Ishikawa (cell line): ENCODE measurements around the gene SDR42E1.

Source experiments
- CEBPB ChIP-seq: IDR thresholded peaks from 2 replicates; pipeline ENCODE4 v1.6.1; 2012
- EGR1 ChIP-seq: IDR thresholded peaks from 2 replicates; pipeline ENCODE4 v1.6.1; 2012
- EP300 ChIP-seq: IDR thresholded peaks from 2 replicates; pipeline ENCODE4 v1.6.1; 2012; ENCODE audit warnings: borderline replicate concordance
- FOXM1 ChIP-seq: IDR thresholded peaks from 2 replicates; pipeline ENCODE4 v1.6.1; 2012; ENCODE audit warnings: low read depth, borderline replicate concordance
- NFIC ChIP-seq: IDR thresholded peaks from 2 replicates; pipeline ENCODE4 v1.6.1; 2012
- RAD21 ChIP-seq: IDR thresholded peaks from 2 replicates; pipeline ENCODE4 v1.6.1; 2012; ENCODE audit warnings: low read depth
- TAF1 ChIP-seq: IDR thresholded peaks from 2 replicates; pipeline ENCODE4 v1.6.1; 2012; ENCODE audit warnings: low read depth, mild to moderate bottlenecking
- TCF12 ChIP-seq: IDR thresholded peaks from 2 replicates; pipeline ENCODE4 v1.6.1; 2012; ENCODE audit warnings: low read depth
- TEAD4 ChIP-seq: IDR thresholded peaks from 2 replicates; pipeline ENCODE4 v1.6.1; 2012
- YY1 ChIP-seq: IDR thresholded peaks from 2 replicates; pipeline ENCODE4 v1.6.1; 2012; ENCODE audit warnings: low read depth
- ZBTB7A ChIP-seq: IDR thresholded peaks from 2 replicates; pipeline ENCODE4 v1.6.1; 2012; ENCODE audit warnings: low read depth
- TF ChIP-seq, protein P1 (sequence below): IDR thresholded peaks from 2 replicates; pipeline ENCODE4 v1.6.1; 2012; ENCODE audit warnings: low read depth, mild to moderate bottlenecking
- TF ChIP-seq, protein P2 (sequence below): IDR thresholded peaks from 2 replicates; pipeline ENCODE4 v1.6.1; 2012

DNA sequence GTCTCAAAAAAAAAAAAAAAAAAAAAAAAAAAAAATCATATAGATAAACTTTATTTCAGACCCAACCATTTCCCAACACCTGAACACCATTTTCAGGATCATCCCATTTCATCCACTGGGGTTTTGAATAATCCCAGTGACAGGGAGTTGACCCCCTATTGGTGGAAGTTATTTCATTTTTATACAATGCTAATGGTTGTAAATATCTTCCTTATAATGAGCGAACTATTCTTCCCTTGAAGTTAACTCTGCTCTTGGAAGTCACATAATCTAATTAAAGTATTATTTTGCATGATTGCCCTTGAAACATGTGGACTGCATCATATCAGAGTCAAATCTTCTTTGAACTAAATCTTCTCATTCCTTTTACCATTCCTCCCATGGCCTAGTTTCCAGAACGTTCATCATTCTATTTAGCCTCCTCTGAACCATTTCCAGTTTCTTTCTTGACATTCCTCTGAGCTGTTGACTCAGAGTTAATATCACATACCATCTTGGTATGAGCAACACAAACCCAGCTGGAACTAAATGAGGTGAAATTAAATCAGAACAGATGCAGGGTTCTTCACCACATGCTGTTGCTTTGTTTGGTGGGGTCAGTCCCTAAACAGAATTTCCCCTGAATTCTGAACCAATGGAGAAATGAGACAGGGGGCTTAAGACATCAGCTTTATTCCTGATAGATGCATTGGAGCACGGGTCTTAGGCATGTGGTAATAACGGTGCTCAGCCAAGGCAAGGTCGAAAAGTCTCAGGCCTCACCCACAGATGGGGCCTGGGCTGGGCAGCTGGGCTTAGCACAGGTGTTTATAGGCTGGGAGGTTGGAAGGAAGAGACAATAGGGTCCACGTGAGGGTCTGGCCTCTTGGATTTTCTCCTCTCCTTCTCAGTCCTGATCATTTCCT, 32.7 kb upstream of the SDR42E1 start:
- no peak for TF ChIP-seq FOXM1
- TF ChIP-seq YY1 = no peak
- TF ChIP-seq EP300 = no peak
- no peak for TF ChIP-seq TAF1
- no peak for TF ChIP-seq EGR1
- no peak for TF ChIP-seq ZBTB7A
- TF ChIP-seq TCF12 = no peak
- no peak for TF ChIP-seq CEBPB
- no peak for TF ChIP-seq RAD21
- TF ChIP-seq NFIC = no peak
- TF ChIP-seq TEAD4 = no peak
- TF ChIP-seq, protein P1, sequence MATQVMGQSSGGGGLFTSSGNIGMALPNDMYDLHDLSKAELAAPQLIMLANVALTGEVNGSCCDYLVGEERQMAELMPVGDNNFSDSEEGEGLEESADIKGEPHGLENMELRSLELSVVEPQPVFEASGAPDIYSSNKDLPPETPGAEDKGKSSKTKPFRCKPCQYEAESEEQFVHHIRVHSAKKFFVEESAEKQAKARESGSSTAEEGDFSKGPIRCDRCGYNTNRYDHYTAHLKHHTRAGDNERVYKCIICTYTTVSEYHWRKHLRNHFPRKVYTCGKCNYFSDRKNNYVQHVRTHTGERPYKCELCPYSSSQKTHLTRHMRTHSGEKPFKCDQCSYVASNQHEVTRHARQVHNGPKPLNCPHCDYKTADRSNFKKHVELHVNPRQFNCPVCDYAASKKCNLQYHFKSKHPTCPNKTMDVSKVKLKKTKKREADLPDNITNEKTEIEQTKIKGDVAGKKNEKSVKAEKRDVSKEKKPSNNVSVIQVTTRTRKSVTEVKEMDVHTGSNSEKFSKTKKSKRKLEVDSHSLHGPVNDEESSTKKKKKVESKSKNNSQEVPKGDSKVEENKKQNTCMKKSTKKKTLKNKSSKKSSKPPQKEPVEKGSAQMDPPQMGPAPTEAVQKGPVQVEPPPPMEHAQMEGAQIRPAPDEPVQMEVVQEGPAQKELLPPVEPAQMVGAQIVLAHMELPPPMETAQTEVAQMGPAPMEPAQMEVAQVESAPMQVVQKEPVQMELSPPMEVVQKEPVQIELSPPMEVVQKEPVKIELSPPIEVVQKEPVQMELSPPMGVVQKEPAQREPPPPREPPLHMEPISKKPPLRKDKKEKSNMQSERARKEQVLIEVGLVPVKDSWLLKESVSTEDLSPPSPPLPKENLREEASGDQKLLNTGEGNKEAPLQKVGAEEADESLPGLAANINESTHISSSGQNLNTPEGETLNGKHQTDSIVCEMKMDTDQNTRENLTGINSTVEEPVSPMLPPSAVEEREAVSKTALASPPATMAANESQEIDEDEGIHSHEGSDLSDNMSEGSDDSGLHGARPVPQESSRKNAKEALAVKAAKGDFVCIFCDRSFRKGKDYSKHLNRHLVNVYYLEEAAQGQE = no peak
- TF ChIP-seq, protein P2, sequence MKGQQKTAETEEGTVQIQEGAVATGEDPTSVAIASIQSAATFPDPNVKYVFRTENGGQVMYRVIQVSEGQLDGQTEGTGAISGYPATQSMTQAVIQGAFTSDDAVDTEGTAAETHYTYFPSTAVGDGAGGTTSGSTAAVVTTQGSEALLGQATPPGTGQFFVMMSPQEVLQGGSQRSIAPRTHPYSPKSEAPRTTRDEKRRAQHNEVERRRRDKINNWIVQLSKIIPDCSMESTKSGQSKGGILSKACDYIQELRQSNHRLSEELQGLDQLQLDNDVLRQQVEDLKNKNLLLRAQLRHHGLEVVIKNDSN = no peak
